Thyroid gland (tissue), 4 donors: ENCODE measurements around the gene EIF4G2.

Experiments
- CTCF ChIP-seq, 6 experiments: fragments of 200-600 bp in 3 of 6; fragments of 450-650 bp in 3 of 6; sonication (generic) in 3 of 6; IDR thresholded peaks; one replicate each; pipeline ENCODE4 v1.5.1; 2016 to 2019; ENCODE audit warnings: antibody characterized with exemption in 6 of 6, mild to moderate bottlenecking in 2 of 6, inconsistent platforms in 1 of 6, moderate library complexity in 1 of 6
- POLR2A ChIP-seq, 2 donors: fragments of 450-650 bp; IDR thresholded peaks; one replicate each; pipeline ENCODE4 v1.6.1; 2017; ENCODE audit warnings: antibody characterized with exemption in 2 of 2, mild to moderate bottlenecking in 2 of 2, moderate library complexity in 1 of 2

- TF ChIP-seq CTCF (IDR thresholded peaks at IDR 0.05) (no peak), POLR2A (IDR thresholded peaks at IDR 0.05) (no peak)
Measured at GRCh38 chr11:10784232-10785145, 24.2 kb downstream of the EIF4G2 start.
